ENCODE results near the gene AAGAB. TPM values are rescaled to one million over a fixed set of nuclear protein-coding genes. Genes with fewer than 3 reads are reported as not detected.

AAGAB gene
- total RNA-seq, 1 experiment from 2014 or later, result 56.5 TPM

DNA sequence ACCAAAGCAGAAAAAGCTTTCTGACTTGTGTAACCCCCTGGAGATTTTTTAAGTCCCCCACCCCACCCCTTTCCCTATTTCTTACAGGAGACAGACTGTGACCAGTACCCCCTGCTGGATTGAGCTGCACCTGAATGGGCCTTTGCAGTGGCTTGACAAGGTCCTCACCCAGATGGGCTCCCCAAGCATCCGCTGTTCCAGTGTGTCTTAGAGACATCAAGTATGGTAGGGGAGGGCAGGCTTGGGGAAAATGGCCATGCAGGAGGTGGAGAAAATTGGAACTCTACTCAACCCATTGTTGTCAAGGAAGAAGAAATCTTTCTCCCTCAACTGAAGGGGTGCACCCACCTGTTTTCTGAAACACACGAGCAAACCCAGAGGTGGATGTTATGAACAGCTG, 64.1 kb downstream of the AAGAB start:
- H3F3A ChIP-seq (ENCODE audit: insufficient read depth, low read depth), result peaks cover 56% of the 10 kb centered on the region; the same call in 1 of the 2 replicates
- no peak overlapping the region for H3K4me2 ChIP-seq
- H3K27me3 ChIP-seq (ENCODE audit: insufficient read depth, low read depth), result no peaks in the 10 kb centered on the region
- no peak overlapping the region for H2AFZ ChIP-seq
- no peak overlapping the region for H3K27ac ChIP-seq
- no peaks in the 10 kb centered on the region for H3K79me2 ChIP-seq (ENCODE audit: low read depth)
- H4K20me1 ChIP-seq (ENCODE audit: insufficient read depth), result no peaks in the 10 kb centered on the region
- DNase-seq, result no peak
- CTCF ChIA-PET, result no interaction called here
- H3K36me3 ChIP-seq (ENCODE audit: low read depth), result peaks cover 33% of the 10 kb centered on the region
- H3K4me1 ChIP-seq (replicated peaks; ENCODE audit: insufficient read depth), result no peaks in the 10 kb centered on the region
- no TSS peak for BruUV-seq (replicated peaks)
- H3K9me2 ChIP-seq (ENCODE audit: insufficient read depth), result no peaks in the 10 kb centered on the region
- intact Hi-C loops (cut with micrococcal nuclease; ENCODE audit: unreplicated experiment), result loop anchor here (5.0 kb wide), 1 partner anchor 83 kb away; no protein-coding TSS in a partner anchor
- TF ChIP-seq EZH2 (IDR thresholded peaks at IDR 0.05; ENCODE audit: low read depth), result no peak
- TF ChIP-seq, protein P1, sequence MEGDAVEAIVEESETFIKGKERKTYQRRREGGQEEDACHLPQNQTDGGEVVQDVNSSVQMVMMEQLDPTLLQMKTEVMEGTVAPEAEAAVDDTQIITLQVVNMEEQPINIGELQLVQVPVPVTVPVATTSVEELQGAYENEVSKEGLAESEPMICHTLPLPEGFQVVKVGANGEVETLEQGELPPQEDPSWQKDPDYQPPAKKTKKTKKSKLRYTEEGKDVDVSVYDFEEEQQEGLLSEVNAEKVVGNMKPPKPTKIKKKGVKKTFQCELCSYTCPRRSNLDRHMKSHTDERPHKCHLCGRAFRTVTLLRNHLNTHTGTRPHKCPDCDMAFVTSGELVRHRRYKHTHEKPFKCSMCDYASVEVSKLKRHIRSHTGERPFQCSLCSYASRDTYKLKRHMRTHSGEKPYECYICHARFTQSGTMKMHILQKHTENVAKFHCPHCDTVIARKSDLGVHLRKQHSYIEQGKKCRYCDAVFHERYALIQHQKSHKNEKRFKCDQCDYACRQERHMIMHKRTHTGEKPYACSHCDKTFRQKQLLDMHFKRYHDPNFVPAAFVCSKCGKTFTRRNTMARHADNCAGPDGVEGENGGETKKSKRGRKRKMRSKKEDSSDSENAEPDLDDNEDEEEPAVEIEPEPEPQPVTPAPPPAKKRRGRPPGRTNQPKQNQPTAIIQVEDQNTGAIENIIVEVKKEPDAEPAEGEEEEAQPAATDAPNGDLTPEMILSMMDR (conservative IDR thresholded peaks at IDR 0.05), result no peak
- H3K4me3 ChIP-seq, result no peak overlapping the region
- POLR2A ChIA-PET (ENCODE audit: unreplicated experiment), result no interaction called here
- no peaks in the 10 kb centered on the region for H3K9me3 ChIP-seq (ENCODE audit: insufficient read depth, low read depth)

DNA sequence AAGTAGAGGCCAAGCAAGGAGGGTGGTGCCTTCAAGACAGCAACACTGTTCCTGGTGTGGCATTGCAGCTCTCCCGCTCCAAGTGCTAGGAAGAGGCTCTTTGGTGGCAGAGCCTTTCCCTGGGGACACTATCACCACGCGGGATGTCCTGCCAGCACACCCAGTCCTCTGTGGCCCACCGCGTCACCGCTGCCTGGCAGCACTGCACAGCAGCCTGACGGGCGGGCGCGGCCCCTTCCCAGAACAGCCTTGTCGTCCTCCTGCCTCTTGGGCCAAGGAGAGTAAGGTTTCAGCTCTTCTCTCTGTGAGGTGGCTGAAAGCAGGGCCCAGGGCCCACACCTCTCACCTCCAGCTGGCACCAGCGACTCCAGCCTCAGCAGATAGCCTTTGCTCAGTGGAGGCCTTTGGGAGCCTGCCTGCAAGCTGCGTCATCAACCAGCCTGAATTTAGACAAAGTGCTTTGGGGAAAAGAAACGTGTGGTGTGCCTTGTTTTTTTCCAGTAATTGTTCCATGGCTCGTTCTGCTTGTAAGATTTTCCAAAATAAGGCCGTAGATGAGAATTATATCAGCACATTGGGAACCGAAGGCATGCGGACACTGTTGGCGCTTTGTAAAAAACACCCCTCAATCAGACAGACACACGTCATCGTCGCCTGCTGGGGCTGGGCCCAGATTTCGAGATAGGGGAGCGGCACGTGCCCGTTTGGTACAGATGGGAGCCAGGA, 65.0 kb downstream of the AAGAB start:
- H3F3A ChIP-seq (ENCODE audit: insufficient read depth, low read depth), result peaks cover 51% of the 10 kb centered on the region; the same call in 1 of the 2 replicates
- no peaks in the 10 kb centered on the region for H3K9me3 ChIP-seq (ENCODE audit: insufficient read depth, low read depth)
- H3K36me3 ChIP-seq (ENCODE audit: low read depth), result peaks cover 39% of the 10 kb centered on the region
- H3K4me3 ChIP-seq, result no peak overlapping the region
- H3K4me1 ChIP-seq (replicated peaks; ENCODE audit: insufficient read depth), result no peaks in the 10 kb centered on the region
- CTCF ChIA-PET, result no interaction called here
- H3K27me3 ChIP-seq (ENCODE audit: insufficient read depth, low read depth), result no peaks in the 10 kb centered on the region
- no peaks in the 10 kb centered on the region for H4K20me1 ChIP-seq (ENCODE audit: insufficient read depth)
- no peak for DNase-seq
- no peak for TF ChIP-seq EZH2 (IDR thresholded peaks at IDR 0.05; ENCODE audit: low read depth)
- TF ChIP-seq, protein P1 (conservative IDR thresholded peaks at IDR 0.05), result no peak
- H3K9me2 ChIP-seq (ENCODE audit: insufficient read depth), result no peaks in the 10 kb centered on the region
- POLR2A ChIA-PET (ENCODE audit: unreplicated experiment), result no interaction called here
- no peak overlapping the region for H3K4me2 ChIP-seq
- H3K27ac ChIP-seq, result no peak overlapping the region
- H2AFZ ChIP-seq, result no peak overlapping the region
- intact Hi-C loops (cut with micrococcal nuclease; ENCODE audit: unreplicated experiment), result loop anchor here (5.0 kb wide), 1 partner anchor 82 kb away; no protein-coding TSS in a partner anchor
- no peaks in the 10 kb centered on the region for H3K79me2 ChIP-seq (ENCODE audit: low read depth)
- no TSS peak for BruUV-seq (replicated peaks)

DNA sequence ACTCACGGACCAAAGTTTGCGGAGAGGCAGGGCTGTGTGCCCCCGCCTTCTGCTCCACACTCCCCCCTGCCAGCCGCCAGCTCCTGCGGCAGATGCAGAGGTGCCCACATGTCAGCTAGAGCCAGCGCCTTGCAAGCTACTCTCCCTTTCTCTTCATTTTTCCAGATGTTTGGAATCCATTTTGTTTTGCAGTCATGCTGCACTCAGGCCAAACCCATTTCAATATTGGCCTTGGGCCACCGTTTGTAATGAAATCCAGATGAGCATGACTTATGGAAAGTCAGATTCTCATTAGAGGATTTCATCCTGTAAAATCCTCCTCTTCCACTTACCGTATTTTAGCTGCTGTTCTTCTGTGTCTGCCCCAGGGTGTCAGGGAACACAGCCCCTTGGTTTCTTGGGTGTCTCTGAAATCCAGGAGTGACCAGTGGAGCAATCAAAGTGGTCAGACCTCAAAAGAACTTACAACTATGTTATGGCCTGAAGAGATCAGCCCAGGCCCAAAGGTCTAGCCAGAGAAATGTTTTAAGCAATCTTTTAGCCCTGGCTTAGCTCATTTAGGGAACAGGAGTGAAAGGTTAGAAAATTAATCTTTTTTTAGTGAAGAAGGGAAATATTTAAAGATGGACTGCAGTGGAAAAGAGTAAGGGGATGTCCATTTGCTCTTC, 65.8 kb downstream of the AAGAB start:
- no peak for DNase-seq
- BruUV-seq (replicated peaks), result no TSS peak
- Histone ChIP-seq H3K9me2 (ENCODE audit: insufficient read depth) (no peaks in the 10 kb centered on the region), H3K4me2 (no peak overlapping the region), H3K79me2 (ENCODE audit: low read depth) (no peaks in the 10 kb centered on the region), H4K20me1 (ENCODE audit: insufficient read depth) (no peaks in the 10 kb centered on the region), H3K4me3 (no peak overlapping the region), H3F3A (ENCODE audit: insufficient read depth, low read depth) (peaks cover 43% of the 10 kb centered on the region; the same call in 1 of the 2 replicates), H3K4me1 (replicated peaks; ENCODE audit: insufficient read depth) (no peaks in the 10 kb centered on the region), H3K9me3 (ENCODE audit: insufficient read depth, low read depth) (no peaks in the 10 kb centered on the region), H3K27ac (0 out of 2 replicates have a peak overlapping the region, but pooled peaks have one; percentile 23), H3K36me3 (ENCODE audit: low read depth) (peaks cover 40% of the 10 kb centered on the region), H2AFZ (no peak overlapping the region), H3K27me3 (ENCODE audit: insufficient read depth, low read depth) (no peaks in the 10 kb centered on the region)
- intact Hi-C loops (cut with micrococcal nuclease; ENCODE audit: unreplicated experiment), result no loop called here
- no peak for TF ChIP-seq EZH2 (IDR thresholded peaks at IDR 0.05; ENCODE audit: low read depth)
- TF ChIP-seq, protein P1 (conservative IDR thresholded peaks at IDR 0.05), result no peak
- ChIA-PET CTCF (interaction anchor here (0.6 kb wide), 1 partner anchor 13 kb away, joined by 3 read pairs; no protein-coding TSS in a partner anchor), POLR2A (ENCODE audit: unreplicated experiment) (no interaction called here)

All from PC-9 (cell line).